ENCODE results near the gene ZNF564.

- TF ChIP-seq CTCF (IDR thresholded peaks at IDR 0.05) (no peak), EP300 (IDR thresholded peaks at IDR 0.05) (no peak)
Observed at GRCh38 chr19:12555456-12555930, 4.2 kb upstream of the ZNF564 start.

Data from tibial nerve (tissue), 4 donors.